Measurements from ENCODE around the gene BNIP1.
A peak's percentile ranks its signal among the peaks of the same experiment; 100 is the strongest.
"Not testable (repeated sequence)": the region's sequence is repeated elsewhere in the genome, so short reads cannot be mapped to it uniquely, and the experiment has no call there.

BNIP1 gene

GRCh38 chr5:173144200-173145176 lies at the start of gene BNIP1:
Gene BNIP1, plus strand, starts transcription at chr5:173144531. Its CDS starts 15 bp downstream, at chr5:173144546.
- peak; percentile 96 to 99 for DNase-seq (ENCODE audit: low read depth in 2 of 2)

GRCh38 chr5:173098787-173099186 lies 45.5 kb upstream of the BNIP1 start:
- DNase-seq (ENCODE audit: low read depth in 2 of 2): no peak

- DNase-seq (ENCODE audit: low read depth in 2 of 2): no peak
Measured at GRCh38 chr5:173099461-173099860, 44.9 kb upstream of the BNIP1 start.

GRCh38 chr5:173101245-173101644 lies 43.1 kb upstream of the BNIP1 start:
- no peak for DNase-seq (ENCODE audit: low read depth in 2 of 2)

- no peak for DNase-seq (ENCODE audit: low read depth in 2 of 2)
Measured at GRCh38 chr5:173103411-173103810, 40.9 kb upstream of the BNIP1 start.

GRCh38 chr5:173108914-173109313 lies 35.4 kb upstream of the BNIP1 start:
- no peak for DNase-seq (ENCODE audit: low read depth in 2 of 2)

- no peak for DNase-seq (ENCODE audit: low read depth in 2 of 2)
Measured at GRCh38 chr5:173114536-173114935, 29.8 kb upstream of the BNIP1 start.

GRCh38 chr5:173119719-173120118 lies 24.6 kb upstream of the BNIP1 start:
- DNase-seq (ENCODE audit: low read depth in 2 of 2): no peak

GRCh38 chr5:173123416-173123815 lies 20.9 kb upstream of the BNIP1 start:
- DNase-seq (ENCODE audit: low read depth in 2 of 2): no peak

GRCh38 chr5:173132166-173132565 lies 12.2 kb upstream of the BNIP1 start:
- DNase-seq (ENCODE audit: low read depth in 2 of 2): not testable (repeated sequence)

GRCh38 chr5:173138707-173139106 lies 5.6 kb upstream of the BNIP1 start:
- no peak for DNase-seq (ENCODE audit: low read depth in 2 of 2)

- no peak for DNase-seq (ENCODE audit: low read depth in 2 of 2)
Measured at GRCh38 chr5:173139631-173140030, 4.7 kb upstream of the BNIP1 start.

GRCh38 chr5:173140769-173141168 lies 3.6 kb upstream of the BNIP1 start:
- no peak for DNase-seq (ENCODE audit: low read depth in 2 of 2)

GRCh38 chr5:173143567-173143966 lies 764 bp upstream of the BNIP1 start:
- no peak for DNase-seq (ENCODE audit: low read depth in 2 of 2)

GRCh38 chr5:173148354-173148753 lies 4.0 kb downstream of the BNIP1 start:
- DNase-seq (ENCODE audit: low read depth in 2 of 2): no peak

GRCh38 chr5:173152547-173152946 lies 8.2 kb downstream of the BNIP1 start:
- no peak for DNase-seq (ENCODE audit: low read depth in 2 of 2)

- DNase-seq (ENCODE audit: low read depth in 2 of 2): no peak
Measured at GRCh38 chr5:173153842-173154241, 9.5 kb downstream of the BNIP1 start.

GRCh38 chr5:173154619-173155018 lies 10.3 kb downstream of the BNIP1 start:
- DNase-seq (ENCODE audit: low read depth in 2 of 2): not testable (repeated sequence)

- no peak for DNase-seq (ENCODE audit: low read depth in 2 of 2)
Measured at GRCh38 chr5:173155912-173156311, 11.6 kb downstream of the BNIP1 start.

GRCh38 chr5:173158366-173158765 lies 14.0 kb downstream of the BNIP1 start:
- DNase-seq (ENCODE audit: low read depth in 2 of 2): no peak

- no peak for DNase-seq (ENCODE audit: low read depth in 2 of 2)
Measured at GRCh38 chr5:173159256-173159655, 14.9 kb downstream of the BNIP1 start.

GRCh38 chr5:173161148-173161547 lies 16.8 kb downstream of the BNIP1 start:
- no peak for DNase-seq (ENCODE audit: low read depth in 2 of 2)

- no peak for DNase-seq (ENCODE audit: low read depth in 2 of 2)
Measured at GRCh38 chr5:173163219-173163618, 18.9 kb downstream of the BNIP1 start.
